Lung (tissue), 12 donors: Measurements from ENCODE around the gene TRPT1. TPM values are rescaled to one million over a fixed set of nuclear protein-coding genes. Genes with fewer than 3 reads are reported as not detected.
"Not testable (repeated sequence)": the region's sequence is repeated elsewhere in the genome, so short reads cannot be mapped to it uniquely, and the experiment has no call there.

Experiments
- ATAC-seq: fragments of 200-7000 bp; cut with Tn5 transposase; one replicate; pipeline ENCODE4 v1.9.1; 2020; ENCODE audit warnings: moderate number of reproducible peaks; ENCODE audit not compliant: insufficient read depth, low FRiP score
- DNase-seq, 3 donors: peaks; one replicate each; pipeline ENCODE4 v3.0.0-alpha.2; 2013 to 2017
- H3K27ac ChIP-seq, 2 donors: one replicate each; pipeline ENCODE4 v1.5.1; 2013; ENCODE audit warnings: mild to moderate bottlenecking in 2 of 2, moderate library complexity in 2 of 2, control low read depth in 1 of 2, inconsistent platforms in 1 of 2, low read depth in 1 of 2, low read length in 1 of 2
- H3K27me3 ChIP-seq, 3 donors: one replicate each; pipeline ENCODE4 v1.5.1; 2013; ENCODE audit warnings: low read length in 2 of 3; ENCODE audit not compliant: control insufficient read depth in 3 of 3, insufficient read depth in 3 of 3
- H3K36me3 ChIP-seq, 4 donors: one replicate each; pipeline ENCODE4 v1.5.1; 2013; ENCODE audit warnings: low read length in 4 of 4, mild to moderate bottlenecking in 1 of 4, moderate library complexity in 1 of 4; ENCODE audit not compliant: control insufficient read depth in 4 of 4, insufficient read depth in 4 of 4
- H3K4me1 ChIP-seq, 5 donors: one replicate each; pipeline ENCODE4 v1.5.1; 2013; ENCODE audit warnings: low read length in 5 of 5, mild to moderate bottlenecking in 2 of 5, moderate library complexity in 1 of 5; ENCODE audit not compliant: control insufficient read depth in 5 of 5, insufficient read depth in 5 of 5
- H3K4me3 ChIP-seq: one replicate; pipeline ENCODE4 v1.5.1; 2013; ENCODE audit warnings: mild to moderate bottlenecking, control low read depth, moderate library complexity
- H3K9ac ChIP-seq, 2 donors: one replicate each; pipeline ENCODE4 v1.5.1; 2013; ENCODE audit warnings: low read length in 2 of 2, control low read depth in 1 of 2; ENCODE audit not compliant: insufficient read depth in 1 of 2
- H3K9me3 ChIP-seq, 4 donors: one replicate each; pipeline ENCODE4 v1.5.1; 2013; ENCODE audit warnings: low read length in 3 of 4, mild to moderate bottlenecking in 1 of 4, moderate library complexity in 1 of 4; ENCODE audit not compliant: control insufficient read depth in 4 of 4, insufficient read depth in 3 of 4
- CTCF ChIP-seq: IDR thresholded peaks from 2 replicates; pipeline ENCODE4 v1.5.1; 2012; ENCODE audit warnings: mild to moderate bottlenecking; ENCODE audit errors: control extremely low read depth, extremely low read depth
- WGBS, 2 donors: extraction: QIAGEN DNeasy Blood & Tissue Kit; methylation state at CpG; one replicate each; pipeline ENCODE4 v1.1.7; 2013; 5-methylcytosine and 5-hydroxymethylcytosine counted together
- polyA plus RNA-seq, 2 donors: library from polyadenylated mRNA; stranded (reverse); fragments of 200-250 nt; gene quantifications; one replicate each; pipeline ENCODE4 v1.2.1, GENCODE V29; 2013
- total RNA-seq, 2 donors: library from RNA; depleted of rRNA in 1 of 2; stranded (reverse); fragments of >200 nt in 1 of 2; gene quantifications; one replicate each; pipeline ENCODE4 v1.2.1, GENCODE V29; 2014 to 2021
- donor health status: control.
- donor health status: control.
- donor health status: Bipolar disorder and iron deficiency.
- donor health status: healthy.
- donor health status: DM: yes; HTN: yes; CAD: no.

The TRPT1 gene
- total and polyA plus RNA-seq, 4 donors: 18.3 to 62.5 (median 34.3) TPM

- ATAC-seq: peak; percentile 82
Measured at GRCh38 chr11:64246871-64247728, 21.1 kb upstream of the TRPT1 start, which contains the start of gene PPP1R14B. PPP1R14B (minus strand) TSS chr11:64246943; CDS start chr11:64246673, 270 bp downstream.

GRCh38 chr11:64246621-64246870 is 20.6 kb upstream of the TRPT1 start:
- ATAC-seq: not testable (repeated sequence)
- H3K27ac ChIP-seq: peak overlapping the region in 1 of 2 donors; percentile 88

More at GRCh38 chr11:64246871-64247728, 21.1 kb upstream of the TRPT1 start, which contains the start of gene PPP1R14B:
- no peak for TF ChIP-seq CTCF
- Histone ChIP-seq H3K4me3 (peak within 1 kb of the TSS; percentile 61), H3K9me3 (no peaks in the 10 kb centered on the region), H3K9ac (peak within 1 kb of the TSS in 1 of 2 donors; percentile 11), H3K4me1 (peaks cover 0 to 37% (median 5%) of the 10 kb centered on the region in 5 donors), H3K27ac (peak within 1 kb of the TSS; percentile 84 to 88), H3K27me3 (no peaks in the 10 kb centered on the region), H3K36me3 (peaks cover 0 to 10% (median 1%) of the 10 kb centered on the region in 4 donors)
- WGBS, 2 donors: 1% methylated on average over 58 to 74 of the region's 74 CpGs
- peak; percentile 89 to 91 (median 91) for DNase-seq

GRCh38 chr11:64245797-64246620 is 20.0 kb upstream of the TRPT1 start:
- TF ChIP-seq CTCF: no peak
- Histone ChIP-seq H3K9ac (peak overlapping the region in 1 of 2 donors; percentile 11), H3K9me3 (no peaks in the 10 kb centered on the region), H3K27ac (peak overlapping the region; percentile 84 to 88), H3K36me3 (peaks cover 0 to 10% (median 1%) of the 10 kb centered on the region in 4 donors), H3K4me3 (peak overlapping the region; percentile 61), H3K4me1 (peaks cover 0 to 31% (median 5%) of the 10 kb centered on the region in 5 donors), H3K27me3 (no peaks in the 10 kb centered on the region)
- ATAC-seq: no peak
- 0 to 1% methylated on average over 44 to 46 of the region's 46 CpGs for WGBS, 2 donors
- DNase-seq: peak; percentile 47 to 66 (median 66)

More at GRCh38 chr11:64246621-64246870, 20.6 kb upstream of the TRPT1 start:
- H3K4me1 ChIP-seq: peaks cover 0 to 32% (median 5%) of the 10 kb centered on the region in 5 donors
- DNase-seq, H3K27me3 ChIP-seq, H3K9me3 ChIP-seq, H3K9ac ChIP-seq: not testable (repeated sequence)
- peaks cover 0 to 10% (median 1%) of the 10 kb centered on the region in 4 donors for H3K36me3 ChIP-seq
- 0 to 1% methylated on average over 2 to 42 of the region's 43 CpGs for WGBS, 2 donors
- peak overlapping the region; percentile 61 for H3K4me3 ChIP-seq
